MCF 10A (cell line): ENCODE results near the gene LHX4. TPM values are rescaled to one million over a fixed set of nuclear protein-coding genes. Genes with fewer than 3 reads are reported as not detected.

Experiments used
- Bru-seq: library from RNA; stranded (reverse); fragments of 400-500 nt; gene quantifications from one replicate; lab custom pipeline; 2021; lab: Mats Ljungman, UMichigan
- BruChase-seq, 2 experiments: library from RNA; stranded (reverse); fragments of 400-500 nt; gene quantifications; one replicate each; lab custom pipeline; 2021; lab: Mats Ljungman, UMichigan
- BruUV-seq: library from RNA; stranded (reverse); fragments of 400-500 nt; replicated peaks from 2 replicates; lab custom pipeline; 2021; lab: Mats Ljungman, UMichigan
- CTCF ChIA-PET: fragments of 300-600 bp; sonication (Branson Sonifier 250); formaldehyde crosslinking; extraction: SDS; loops from one replicate; lab custom pipeline; 2021; ENCODE audit warnings: antibody characterized with exemption, inconsistent platforms; lab: Yijun Ruan, JAX
- POLR2A ChIA-PET: fragments of 300-600, 350-650 bp; sonication (Branson Sonifier 250); formaldehyde crosslinking; extraction: SDS; loops from one replicate; lab custom pipeline; 2020; ENCODE audit warnings: antibody characterized with exemption, inconsistent platforms; lab: Yijun Ruan, JAX
- DNase-seq: peaks from one replicate; pipeline ENCODE4 v3.0.0-alpha.2; 2018; ENCODE audit not compliant: unreplicated experiment
- H3K27ac Mint-ChIP-seq: one replicate; pipeline ENCODE4 v1.8.0; 2022; ENCODE audit warnings: mild to moderate bottlenecking, low read depth, mixed read lengths; ENCODE audit not compliant: unreplicated experiment
- H3K27me3 Mint-ChIP-seq: one replicate; pipeline ENCODE4 v1.8.0; 2022; ENCODE audit warnings: mixed read lengths; ENCODE audit not compliant: insufficient read depth, unreplicated experiment
- H3K36me3 Mint-ChIP-seq: one replicate; pipeline ENCODE4 v1.8.0; 2022; ENCODE audit warnings: mild to moderate bottlenecking, moderate library complexity, mixed read lengths; ENCODE audit not compliant: insufficient read depth, unreplicated experiment
- H3K4me1 Mint-ChIP-seq: one replicate; pipeline ENCODE4 v1.8.0; 2022; ENCODE audit warnings: mixed read lengths; ENCODE audit not compliant: insufficient read depth, unreplicated experiment
- H3K4me3 Mint-ChIP-seq: one replicate; pipeline ENCODE4 v1.8.0; 2022; ENCODE audit warnings: mild to moderate bottlenecking, moderate library complexity, mixed read lengths; ENCODE audit not compliant: unreplicated experiment
- H3K9me3 Mint-ChIP-seq: one replicate; pipeline ENCODE4 v1.8.0; 2022; ENCODE audit warnings: mixed read lengths; ENCODE audit not compliant: unreplicated experiment
- intact Hi-C: fragments of 100-400 bp; cut with micrococcal nuclease; formaldehyde crosslinking; loops from 2 replicates; pipeline ENCODE4 v1.14.1; 2022
- long read RNA-seq: library from polyadenylated mRNA; stranded (forward); transcript quantifications from one replicate; pipeline ENCODE4 v2.0.0, GENCODE V29; 2022
- total RNA-seq: library from RNA; stranded (reverse); gene quantifications from 2 replicates; pipeline ENCODE4 v1.2.3, GENCODE V29; 2022
- TF ChIP-seq, protein P1 (sequence below): fragments of 200-600 bp; IDR thresholded peaks from one replicate; pipeline ENCODE4 v1.8.0; 2022; ENCODE audit warnings: antibody characterized with exemption, mild to moderate bottlenecking; ENCODE audit not compliant: unreplicated experiment

The LHX4 gene
- total RNA-seq = 0.07 TPM in 1 of 2 replicates, not detected in the other
- percentile 21 among the genes with signal in this experiment for Bru-seq, nascent RNA
- BruChase-seq, experiment 1, labeled RNA remaining after a 6-hour chase = percentile 38 among the genes with signal in this experiment
- percentile 19 among the genes with signal in this experiment for BruChase-seq, experiment 2, labeled RNA remaining after a 2-hour chase
- long read RNA-seq, partial matches to known transcripts = 0 of 1 reads
- long read RNA-seq, other reads (novel, unspliced or antisense) = 1 of 1 reads

DNA sequence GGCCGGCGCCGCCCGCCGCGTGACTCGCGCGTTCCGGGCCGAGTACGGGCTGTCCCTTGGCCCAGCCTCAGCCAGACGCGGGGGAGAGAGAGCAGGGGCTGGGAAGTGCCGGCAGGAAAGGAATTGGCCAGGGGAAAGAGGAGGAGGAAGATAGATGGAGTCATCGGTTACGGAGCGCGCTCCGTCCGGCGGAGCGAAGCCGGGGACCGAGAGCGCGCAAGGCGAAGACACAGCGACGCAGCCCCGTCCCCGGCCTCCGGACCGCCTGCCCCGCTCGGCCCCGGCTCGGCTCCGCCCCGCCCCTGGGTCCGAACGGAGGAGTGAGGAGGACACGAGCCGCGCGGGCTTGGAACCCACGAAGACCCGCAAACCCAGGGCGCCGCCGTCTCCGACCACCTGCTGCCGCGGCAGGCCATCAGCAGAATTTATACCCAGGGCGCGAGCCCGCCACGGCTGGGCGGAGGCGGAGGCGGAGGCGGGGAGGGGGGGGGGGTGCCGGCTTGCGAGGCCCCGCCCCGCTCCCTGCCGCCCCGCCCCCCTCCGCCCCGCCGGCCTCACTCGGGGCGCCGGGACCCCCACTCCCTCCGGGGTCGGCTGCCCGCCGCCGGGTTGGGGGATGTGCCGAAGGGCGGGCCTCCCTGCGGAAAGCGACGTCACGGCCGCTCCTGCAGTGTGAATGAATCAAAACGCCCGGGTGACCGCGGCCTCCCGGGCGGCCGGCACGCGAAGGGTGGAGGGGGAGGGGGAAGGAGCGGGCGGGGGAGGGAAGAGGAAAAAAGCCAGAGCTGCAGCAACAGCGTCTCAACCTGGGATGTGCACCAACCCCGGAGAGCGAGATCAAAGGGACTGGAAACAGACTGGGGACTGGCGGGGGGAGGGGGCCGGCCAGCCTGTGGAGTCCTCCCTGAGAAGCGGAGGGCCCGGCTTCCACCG, at the start of gene LHX4:
TSS of gene LHX4 (plus strand) at position 782 of the 933 bp plus-strand sequence. CDS start 266 bp downstream, outside the sequence.
- H3K27ac Mint-ChIP-seq = no peak within 1 kb of the TSS
- CTCF ChIA-PET = interaction anchor here (0.6 to 1.1 kb wide), 3 partner anchors 13 to 442 kb away, joined by 3 to 5 read pairs (median 3); no protein-coding TSS in a partner anchor
- no peaks in the 10 kb centered on the region for H3K36me3 Mint-ChIP-seq
- peak within 1 kb of the TSS; percentile 73 for H3K4me3 Mint-ChIP-seq
- no TSS peak for BruUV-seq
- POLR2A ChIA-PET = no interaction called here
- no peaks in the 10 kb centered on the region for H3K9me3 Mint-ChIP-seq
- H3K27me3 Mint-ChIP-seq = peaks cover 77% of the 10 kb centered on the region
- intact Hi-C loops = no loop called here
- peak; percentile 36 for DNase-seq
- no peaks in the 10 kb centered on the region for H3K4me1 Mint-ChIP-seq
- TF ChIP-seq, protein P1, sequence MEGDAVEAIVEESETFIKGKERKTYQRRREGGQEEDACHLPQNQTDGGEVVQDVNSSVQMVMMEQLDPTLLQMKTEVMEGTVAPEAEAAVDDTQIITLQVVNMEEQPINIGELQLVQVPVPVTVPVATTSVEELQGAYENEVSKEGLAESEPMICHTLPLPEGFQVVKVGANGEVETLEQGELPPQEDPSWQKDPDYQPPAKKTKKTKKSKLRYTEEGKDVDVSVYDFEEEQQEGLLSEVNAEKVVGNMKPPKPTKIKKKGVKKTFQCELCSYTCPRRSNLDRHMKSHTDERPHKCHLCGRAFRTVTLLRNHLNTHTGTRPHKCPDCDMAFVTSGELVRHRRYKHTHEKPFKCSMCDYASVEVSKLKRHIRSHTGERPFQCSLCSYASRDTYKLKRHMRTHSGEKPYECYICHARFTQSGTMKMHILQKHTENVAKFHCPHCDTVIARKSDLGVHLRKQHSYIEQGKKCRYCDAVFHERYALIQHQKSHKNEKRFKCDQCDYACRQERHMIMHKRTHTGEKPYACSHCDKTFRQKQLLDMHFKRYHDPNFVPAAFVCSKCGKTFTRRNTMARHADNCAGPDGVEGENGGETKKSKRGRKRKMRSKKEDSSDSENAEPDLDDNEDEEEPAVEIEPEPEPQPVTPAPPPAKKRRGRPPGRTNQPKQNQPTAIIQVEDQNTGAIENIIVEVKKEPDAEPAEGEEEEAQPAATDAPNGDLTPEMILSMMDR = no peak

- TF ChIP-seq, protein P1 = peak; percentile 45
- H3K27me3 Mint-ChIP-seq = no peaks in the 10 kb centered on the region
- H3K4me3 Mint-ChIP-seq = no peak overlapping the region
- no TSS peak for BruUV-seq
- intact Hi-C loops = no loop called here
- peaks cover 5% of the 10 kb centered on the region for H3K4me1 Mint-ChIP-seq
- H3K9me3 Mint-ChIP-seq = no peaks in the 10 kb centered on the region
- DNase-seq = peak; percentile 31
- POLR2A ChIA-PET = interaction anchor here (0.6 to 1.0 kb wide), 3 partner anchors 87 to 305 kb away, joined by 3 read pairs; no protein-coding TSS in a partner anchor
- peaks cover 37% of the 10 kb centered on the region for H3K36me3 Mint-ChIP-seq
- CTCF ChIA-PET = interaction anchor here (0.6 to 8.9 kb wide), 27 partner anchors 10 to 367 kb away, joined by 3 to 174 read pairs (median 4); no protein-coding TSS in a partner anchor
- no peak overlapping the region for H3K27ac Mint-ChIP-seq
Measured at GRCh38 chr1:180181048-180181447, 49.0 kb upstream of the LHX4 start.

DNA sequence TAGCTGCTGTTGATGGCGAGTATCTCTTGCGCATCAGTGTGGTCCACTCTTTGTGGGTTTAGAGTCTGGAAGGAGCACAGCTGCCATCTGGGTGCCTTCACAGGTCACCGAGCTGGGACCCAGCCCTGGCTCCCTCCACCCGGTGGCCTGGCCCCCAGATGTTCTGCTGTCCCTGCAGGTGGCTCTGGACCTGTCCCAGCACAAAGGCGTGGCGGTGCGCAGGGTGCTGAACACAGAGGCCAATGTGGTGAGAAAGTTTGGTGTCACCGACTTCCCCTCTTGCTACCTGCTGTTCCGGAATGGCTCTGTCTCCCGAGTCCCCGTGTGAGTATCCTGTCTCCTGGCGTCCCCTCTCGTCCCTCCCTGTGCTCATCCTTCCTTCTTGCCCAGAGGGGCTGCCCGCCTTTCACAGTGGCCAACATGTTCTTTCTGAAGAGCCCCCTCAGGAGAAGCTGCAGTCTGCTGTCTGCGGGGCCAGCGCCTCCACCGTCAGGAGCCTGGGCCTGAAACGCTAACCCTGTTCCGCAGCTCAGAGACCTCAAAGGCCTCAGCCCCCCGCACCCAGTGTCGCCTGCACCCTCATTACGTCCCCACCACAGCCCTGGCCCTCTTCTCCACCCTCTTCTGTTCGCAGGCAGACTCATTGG, 47.9 kb upstream of the LHX4 start:
- Mint-ChIP-seq H3K27me3 (no peaks in the 10 kb centered on the region), H3K36me3 (peaks cover 42% of the 10 kb centered on the region), H3K27ac (no peak overlapping the region), H3K9me3 (no peaks in the 10 kb centered on the region), H3K4me1 (peaks cover 5% of the 10 kb centered on the region), H3K4me3 (no peak overlapping the region)
- DNase-seq = no peak
- POLR2A ChIA-PET = no interaction called here
- CTCF ChIA-PET = interaction anchor here (0.5 to 8.9 kb wide), 8 partner anchors 9 to 234 kb away, joined by 3 to 174 read pairs (median 11); no protein-coding TSS in a partner anchor
- TF ChIP-seq, protein P1 = no peak
- BruUV-seq = no TSS peak
- intact Hi-C loops = no loop called here
